Measurements from ENCODE around the gene PLIN5.

Gene PLIN5

DNA sequence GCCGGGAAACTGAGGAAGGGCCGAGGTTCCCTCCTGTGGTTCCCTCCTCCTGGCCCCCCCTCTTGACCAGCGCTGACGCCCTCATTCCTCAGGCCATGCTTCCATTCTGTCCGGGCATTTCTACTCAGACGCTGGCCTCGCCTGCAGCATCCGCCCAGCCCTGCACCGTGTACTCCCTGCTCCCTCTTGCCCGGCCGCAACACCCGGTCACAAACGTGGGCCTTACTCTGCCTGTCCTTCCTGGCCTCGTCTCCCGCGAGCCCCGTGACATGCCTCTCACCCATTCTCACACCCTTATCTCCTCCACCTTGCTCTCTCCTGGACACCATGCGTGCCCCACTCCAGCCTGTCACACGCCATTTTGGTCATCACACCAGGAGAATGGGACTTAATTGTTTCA lies 51.6 kb downstream of the PLIN5 start:
- no peak for DNase-seq (ENCODE audit: low spot score)

GRCh38 chr19:4482721-4483364 lies 52.2 kb downstream of the PLIN5 start:
- no peak for DNase-seq (ENCODE audit: low spot score)

DNA sequence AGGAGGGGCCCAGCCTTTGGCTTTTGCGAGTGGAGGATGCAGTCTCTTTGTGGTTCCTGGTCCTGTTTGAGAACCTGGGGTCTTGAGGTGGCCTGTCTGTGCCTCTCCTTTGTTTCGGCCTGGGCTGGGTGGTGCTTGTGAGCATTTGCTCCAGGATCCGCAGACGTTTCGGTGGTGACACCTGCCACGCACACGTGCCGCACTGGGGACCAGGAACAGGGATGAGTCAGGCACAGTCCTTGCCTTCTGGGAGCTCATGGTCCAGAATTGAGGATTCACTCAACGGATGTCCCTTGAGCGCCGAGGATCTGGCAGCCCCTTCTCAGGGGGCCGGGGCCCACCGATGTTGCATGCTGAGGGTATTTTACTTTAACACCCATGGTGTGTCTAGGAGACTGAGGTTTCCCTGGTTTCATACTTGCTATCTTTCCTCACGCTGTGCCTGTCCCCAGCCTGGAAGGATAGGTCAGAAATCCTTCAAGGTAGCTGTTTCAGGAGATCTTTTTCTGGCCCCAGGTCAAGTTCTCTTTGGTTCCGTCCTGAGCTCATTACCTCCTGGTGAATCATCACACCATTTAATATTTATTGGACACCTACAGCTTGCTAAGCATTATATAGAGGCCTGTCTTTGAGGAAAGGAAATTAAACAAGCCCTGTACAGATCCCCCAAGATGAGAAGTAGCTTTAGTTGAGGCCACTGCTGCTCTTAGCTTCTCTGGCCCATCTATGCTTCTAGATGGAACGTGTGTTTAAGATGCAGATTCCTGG lies 57.8 kb downstream of the PLIN5 start:
- no peak for DNase-seq (ENCODE audit: low spot score)

DNA sequence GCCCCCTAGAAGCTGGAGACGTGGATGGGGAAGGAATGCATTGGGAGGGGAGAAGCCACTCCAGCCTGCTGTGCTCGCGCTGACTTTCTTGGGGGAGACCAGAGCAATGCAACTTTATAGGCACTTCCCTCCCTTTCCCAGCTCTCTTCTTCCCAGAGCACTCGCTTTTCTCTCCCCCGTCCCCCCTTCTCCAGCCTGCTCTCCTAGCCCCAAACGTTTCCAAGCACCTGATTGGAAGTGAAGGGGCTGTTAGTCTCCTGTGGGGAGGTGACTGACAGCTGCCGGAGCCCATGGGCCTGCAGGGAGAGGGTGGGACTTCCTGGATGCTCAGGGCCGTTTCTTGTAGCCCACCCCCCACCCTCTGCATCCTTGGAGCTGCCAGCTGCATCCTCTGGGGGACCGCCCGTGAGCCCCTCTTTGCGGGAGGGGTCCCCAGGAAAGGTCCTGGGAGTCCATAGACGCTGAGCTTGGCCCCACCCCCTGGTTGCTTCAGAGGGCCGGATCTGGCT lies 60.5 kb downstream of the PLIN5 start:
- DNase-seq (ENCODE audit: low spot score), result no peak

- DNase-seq (ENCODE audit: low spot score), result no peak
These were observed 61.1 kb downstream of the PLIN5 start for GRCh38 chr19:4473763-4474513.

DNA sequence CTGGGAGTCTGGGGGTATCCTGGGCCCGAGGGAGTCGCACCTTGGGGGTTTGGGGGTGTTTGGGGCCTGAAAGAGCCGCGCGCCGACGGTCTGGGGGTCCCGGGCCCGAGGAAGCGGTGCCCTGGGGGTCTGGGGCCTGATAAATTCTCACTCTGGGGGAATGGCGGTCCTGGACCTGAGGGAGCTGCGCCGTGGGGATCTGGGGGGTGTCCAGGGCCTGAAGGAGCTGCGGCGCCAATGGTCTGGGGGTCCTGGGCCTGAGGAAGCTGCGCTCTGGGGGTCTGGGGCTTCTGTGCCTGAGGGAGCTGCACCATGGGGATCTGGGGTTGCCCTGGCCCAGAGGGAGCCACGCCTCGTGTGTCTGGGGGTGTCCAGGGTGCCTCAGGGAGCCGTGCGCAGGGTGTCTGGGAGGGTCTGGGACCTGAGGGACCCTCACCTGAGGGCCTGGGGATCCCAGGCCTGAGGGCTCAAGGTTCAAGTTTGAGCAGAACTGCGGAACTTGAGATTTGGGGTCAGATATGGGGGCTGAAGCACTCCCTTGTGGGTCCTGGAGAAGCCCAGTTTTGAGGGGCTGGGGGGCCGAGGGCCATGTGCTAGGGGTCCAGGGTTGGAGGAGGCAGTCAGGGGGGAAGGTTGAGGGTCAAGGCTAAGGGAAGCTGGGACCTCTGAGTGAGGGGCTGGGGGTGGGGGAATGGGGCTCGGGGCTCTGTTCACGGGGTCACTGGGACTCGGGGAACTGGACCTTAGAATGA lies 61.8 kb downstream of the PLIN5 start:
- DNase-seq (ENCODE audit: low spot score), result no peak

Data from CD4-positive, alpha-beta T cell treated with Interleukin-2 at 100 ng/mL for 4 hours (primary cell).